ENCODE results near the gene HDAC2. TPM values are rescaled to one million over a fixed set of nuclear protein-coding genes. Genes with fewer than 3 reads are reported as not detected.

HDAC2 gene
- total and polyA plus RNA-seq, 2 donors (not counting 3 experiments of a cell fraction or from before 2014, with no cell fraction given) = 121 to 142 TPM

GRCh38 chr6:114000069-114000468, 29.1 kb upstream of the HDAC2 start:
- DNase-seq (ENCODE audit: low read depth, low spot score) = no peak
- intact Hi-C loops (cut with micrococcal nuclease) (no loop called here), dilution Hi-C loops (cut with MboI; ENCODE audit: extremely low pct_ligation_motif_present, low sequenced_read_pairs) (no loop called here)
- H3K9me3 ChIP-seq (replicated peaks; ENCODE audit: control insufficient read depth, insufficient read depth, low read length) = no peaks in the 10 kb centered on the region
- TF ChIP-seq JUN (IDR thresholded peaks at IDR 0.05; ENCODE audit: borderline replicate concordance, insufficient read depth, insufficient read length, low read depth) (no peak), FOS (IDR thresholded peaks at IDR 0.05; ENCODE audit: borderline replicate concordance, insufficient read depth, low read length) (no peak), MAX (IDR thresholded peaks at IDR 0.05; ENCODE audit: insufficient read depth, insufficient read length) (no peak), CTCF (IDR thresholded peaks at IDR 0.05; ENCODE audit: extremely low read depth in 1 of 2, insufficient read depth in 1 of 2, low read depth in 1 of 2, low read length in 2 of 2) (no peak), MYC (IDR thresholded peaks at IDR 0.05; ENCODE audit: low read depth, low read length) (no peak), POLR2AphosphoS5 (IDR thresholded peaks at IDR 0.05; ENCODE audit: insufficient read depth, low read depth, low read length) (no peak), EZH2 (IDR thresholded peaks at IDR 0.05; ENCODE audit: borderline replicate concordance, low read depth, low read length, severe bottlenecking) (no peak), POLR2A (IDR thresholded peaks at IDR 0.05; ENCODE audit: low read depth, low read length) (no peak), GATA2 (IDR thresholded peaks at IDR 0.05; ENCODE audit: insufficient read depth, insufficient read length, low read depth, low read length) (no peak)
- no TSS peak for BruUV-seq (replicated peaks)
- H3K27ac ChIP-seq (ENCODE audit: insufficient read depth, low read depth, low read length) = no peak overlapping the region
- no peak overlapping the region for H3K4me2 ChIP-seq (ENCODE audit: insufficient read depth, low read length)
- no peaks in the 10 kb centered on the region for H3K36me3 ChIP-seq (ENCODE audit: control insufficient read depth in 2 of 2, extremely low read depth in 1 of 2, insufficient read depth in 2 of 2, low read length in 2 of 2)
- CTCF ChIA-PET = interaction anchor here (1.2 kb wide), 1 partner anchor 108 kb away, joined by 8 read pairs; no protein-coding TSS in a partner anchor
- no peak overlapping the region for H3K9ac ChIP-seq (replicated peaks; ENCODE audit: extremely low read depth, insufficient read depth, low read length)
- H3K79me2 ChIP-seq (ENCODE audit: control insufficient read depth, insufficient read depth, low read length) = no peaks in the 10 kb centered on the region
- peaks cover 20% of the 10 kb centered on the region for H3K4me1 ChIP-seq (ENCODE audit: control insufficient read depth, extremely low read depth, insufficient read depth, low read length)
- no peak overlapping the region for H2AFZ ChIP-seq (ENCODE audit: low read depth, low read length)
- no peak overlapping the region for H3K4me3 ChIP-seq (replicated peaks in 1 of 3; ENCODE audit: insufficient read depth in 1 of 3, low read depth in 1 of 3, low read length in 3 of 3)
- H3K27me3 ChIP-seq (ENCODE audit: control insufficient read depth in 2 of 2, insufficient read depth in 2 of 2, low read length in 2 of 2) = no peaks in the 10 kb centered on the region
- FAIRE-seq = no peak
- no peaks in the 10 kb centered on the region for H4K20me1 ChIP-seq (replicated peaks; ENCODE audit: control insufficient read depth, extremely low read depth, insufficient read depth, low read length)
- POLR2A ChIA-PET = no interaction called here
- H3K9me1 ChIP-seq (replicated peaks; ENCODE audit: control insufficient read depth, extremely low read depth, insufficient read depth, low read length) = no peaks in the 10 kb centered on the region

Measured in endothelial cell of umbilical vein (primary cell).